Measurements from ENCODE around the gene HOXC10. TPM values are rescaled to one million over a fixed set of nuclear protein-coding genes. Genes with fewer than 3 reads are reported as not detected.

HOXC10 gene
- total RNA-seq, 3 donors from 2014 or later: not detected

DNA sequence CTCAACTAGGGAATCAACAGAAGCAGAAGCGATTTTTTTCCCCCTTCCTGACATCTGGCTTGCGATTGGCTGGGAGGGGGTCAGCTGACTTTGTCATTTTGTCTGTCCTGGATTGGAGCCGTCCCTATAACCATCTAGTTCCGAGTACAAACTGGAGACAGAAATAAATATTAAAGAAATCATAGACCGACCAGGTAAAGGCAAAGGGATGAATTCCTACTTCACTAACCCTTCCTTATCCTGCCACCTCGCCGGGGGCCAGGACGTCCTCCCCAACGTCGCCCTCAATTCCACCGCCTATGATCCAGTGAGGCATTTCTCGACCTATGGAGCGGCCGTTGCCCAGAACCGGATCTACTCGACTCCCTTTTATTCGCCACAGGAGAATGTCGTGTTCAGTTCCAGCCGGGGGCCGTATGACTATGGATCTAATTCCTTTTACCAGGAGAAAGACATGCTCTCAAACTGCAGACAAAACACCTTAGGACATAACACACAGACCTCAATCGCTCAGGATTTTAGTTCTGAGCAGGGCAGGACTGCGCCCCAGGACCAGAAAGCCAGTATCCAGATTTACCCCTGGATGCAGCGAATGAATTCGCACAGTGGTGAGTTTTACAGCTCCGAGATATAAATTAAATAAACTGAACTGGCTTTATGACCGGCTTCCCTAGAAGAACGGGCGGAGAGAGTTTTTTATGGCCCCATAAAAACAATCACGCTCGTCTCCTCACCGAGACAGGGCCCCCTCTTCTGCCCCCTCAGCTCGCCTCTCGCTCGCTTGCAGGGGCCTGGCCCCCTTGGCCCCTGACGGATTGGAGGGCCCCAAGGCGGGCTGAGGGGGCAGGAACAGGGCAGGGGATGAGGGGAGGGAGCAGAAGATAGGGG is 43.6 kb downstream of the HOXC10 start, which contains the start of gene HOXC6:
Gene HOXC6, plus strand, starts transcription at position 127 of the 888 bp plus-strand sequence. Its CDS starts 82 bp downstream, at position 209.
- peaks cover 11% of the 10 kb centered on the region for H3K4me1 ChIP-seq (ENCODE audit: low read depth)
- DNase-seq (no peak), ATAC-seq (peak; percentile 68)
- no peak for TF ChIP-seq CTCF (IDR thresholded peaks at IDR 0.05)
- intact Hi-C loops (cut with DNase I, micrococcal nuclease): loop anchor here in 1 of 2 donors (5.0 kb wide), 1 partner anchor 164 kb away; no protein-coding TSS in a partner anchor
- no peaks in the 10 kb centered on the region for H3K36me3 ChIP-seq (ENCODE audit: low read depth)
- H3K9me3 ChIP-seq: no peaks in the 10 kb centered on the region
- H3K4me3 ChIP-seq: no peak within 1 kb of the TSS

DNA sequence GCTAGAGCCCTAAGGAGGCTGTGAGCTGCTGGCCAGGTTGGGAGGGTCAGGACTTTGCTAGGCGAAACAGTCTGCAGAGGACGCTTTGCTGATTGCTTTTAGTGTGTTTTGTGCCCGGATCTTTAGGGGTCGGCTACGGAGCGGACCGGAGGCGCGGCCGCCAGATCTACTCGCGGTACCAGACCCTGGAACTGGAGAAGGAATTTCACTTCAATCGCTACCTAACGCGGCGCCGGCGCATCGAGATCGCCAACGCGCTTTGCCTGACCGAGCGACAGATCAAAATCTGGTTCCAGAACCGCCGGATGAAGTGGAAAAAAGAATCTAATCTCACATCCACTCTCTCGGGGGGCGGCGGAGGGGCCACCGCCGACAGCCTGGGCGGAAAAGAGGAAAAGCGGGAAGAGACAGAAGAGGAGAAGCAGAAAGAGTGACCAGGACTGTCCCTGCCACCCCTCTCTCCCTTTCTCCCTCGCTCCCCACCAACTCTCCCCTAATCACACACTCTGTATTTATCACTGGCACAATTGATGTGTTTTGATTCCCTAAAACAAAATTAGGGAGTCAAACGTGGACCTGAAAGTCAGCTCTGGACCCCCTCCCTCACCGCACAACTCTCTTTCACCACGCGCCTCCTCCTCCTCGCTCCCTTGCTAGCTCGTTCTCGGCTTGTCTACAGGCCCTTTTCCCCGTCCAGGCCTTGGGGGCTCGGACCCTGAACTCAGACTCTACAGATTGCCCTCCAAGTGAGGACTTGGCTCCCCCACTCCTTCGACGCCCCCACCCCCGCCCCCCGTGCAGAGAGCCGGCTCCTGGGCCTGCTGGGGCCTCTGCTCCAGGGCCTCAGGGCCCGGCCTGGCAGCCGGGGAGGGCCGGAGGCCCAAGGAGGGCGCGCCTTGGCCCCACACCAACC is 44.8 kb downstream of the HOXC10 start:
- Histone ChIP-seq H3K36me3 (ENCODE audit: low read depth) (no peaks in the 10 kb centered on the region), H3K4me3 (no peak overlapping the region), H3K9me3 (no peaks in the 10 kb centered on the region), H3K4me1 (ENCODE audit: low read depth) (peaks cover 14% of the 10 kb centered on the region)
- intact Hi-C loops (cut with DNase I, micrococcal nuclease): loop anchor here in 1 of 2 donors (5.0 kb wide), 1 partner anchor 163 kb away; no protein-coding TSS in a partner anchor
- no peak for DNase-seq
- no peak for ATAC-seq
- TF ChIP-seq CTCF (IDR thresholded peaks at IDR 0.05): no peak

- Histone ChIP-seq H3K4me1 (ENCODE audit: low read depth) (peaks cover 14% of the 10 kb centered on the region), H3K4me3 (no peak overlapping the region), H3K9me3 (no peaks in the 10 kb centered on the region), H3K36me3 (ENCODE audit: low read depth) (no peaks in the 10 kb centered on the region)
- DNase-seq: no peak
- no peak for TF ChIP-seq CTCF (IDR thresholded peaks at IDR 0.05)
- no peak for ATAC-seq
- intact Hi-C loops (cut with DNase I, micrococcal nuclease): no loop called here
These were observed 45.5 kb downstream of the HOXC10 start for GRCh38 chr12:54030442-54030801.

DNA sequence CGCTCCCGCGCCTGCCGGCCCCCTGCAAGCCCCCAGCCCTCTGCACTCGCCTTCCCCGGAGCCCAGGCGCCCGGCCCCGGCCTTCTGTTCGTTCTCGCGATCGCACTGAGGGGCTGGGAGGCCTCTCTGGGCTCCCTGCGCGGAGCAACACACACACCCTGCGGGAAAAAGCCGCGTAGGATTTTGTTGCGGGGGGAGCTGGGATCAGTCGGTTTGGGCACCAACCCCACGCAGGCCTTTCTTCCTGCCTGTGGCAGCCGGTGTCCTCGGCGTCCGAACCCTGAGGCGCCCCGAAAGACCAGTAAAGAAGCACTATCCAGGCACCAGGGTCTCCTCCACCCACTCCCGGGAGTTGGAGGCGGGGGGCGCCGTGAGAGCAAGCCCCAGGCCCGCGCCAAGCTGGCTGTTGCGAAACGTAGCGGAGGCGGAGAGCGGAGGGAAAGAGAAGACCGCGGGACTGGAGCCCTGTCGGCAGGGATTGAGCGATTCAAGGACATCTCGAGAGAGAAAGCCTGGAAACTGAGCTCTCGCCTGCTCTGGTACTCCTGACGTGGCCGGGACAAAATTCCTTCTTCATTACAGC is 46.0 kb downstream of the HOXC10 start:
- intact Hi-C loops (cut with DNase I, micrococcal nuclease): no loop called here
- no peak for DNase-seq
- H3K4me3 ChIP-seq: no peak overlapping the region

More for the DNA sequence above, 46.0 kb downstream of the HOXC10 start:
- Histone ChIP-seq H3K36me3 (ENCODE audit: low read depth) (no peaks in the 10 kb centered on the region), H3K9me3 (no peaks in the 10 kb centered on the region), H3K4me1 (ENCODE audit: low read depth) (peaks cover 14% of the 10 kb centered on the region)
- ATAC-seq: no peak
- no peak for TF ChIP-seq CTCF (IDR thresholded peaks at IDR 0.05)
